NCI-H1694 (cell line): Measurements from ENCODE around the gene AMPD2.

ENCODE experiments used
- DNase-seq: peaks from one replicate; lab custom pipeline; 2025; lab: John Stamatoyannopoulos, UW

Gene AMPD2

GRCh38 chr1:109617291-109617801 is 2.3 kb upstream of the AMPD2 start:
- no peak for DNase-seq

GRCh38 chr1:109618661-109619575 is 719 bp upstream of the AMPD2 start:
- DNase-seq, result no peak

- no peak for DNase-seq
Measured at GRCh38 chr1:109620401-109620791, 759 bp downstream of the AMPD2 start.

GRCh38 chr1:109620841-109621286 is 1.2 kb downstream of the AMPD2 start:
- DNase-seq, result peak; percentile 93

- no peak for DNase-seq
Measured at GRCh38 chr1:109621379-109622136, 1.9 kb downstream of the AMPD2 start.

GRCh38 chr1:109622137-109622892 is 2.7 kb downstream of the AMPD2 start:
- DNase-seq, result no peak

- no peak for DNase-seq
Measured at GRCh38 chr1:109622895-109623294, 3.3 kb downstream of the AMPD2 start.

GRCh38 chr1:109623601-109624161 is 4.0 kb downstream of the AMPD2 start:
- no peak for DNase-seq

GRCh38 chr1:109624201-109625010 is 4.8 kb downstream of the AMPD2 start:
- DNase-seq, result no peak

- no peak for DNase-seq
Measured at GRCh38 chr1:109625176-109625575, 5.5 kb downstream of the AMPD2 start.

- peak; percentile 19 for DNase-seq
Measured at GRCh38 chr1:109625601-109626560, 6.2 kb downstream of the AMPD2 start.

- DNase-seq, result no peak
Measured at GRCh38 chr1:109626682-109627408, 7.2 kb downstream of the AMPD2 start.

GRCh38 chr1:109627692-109628399 is 8.2 kb downstream of the AMPD2 start:
- no peak for DNase-seq

- no peak for DNase-seq
Measured at GRCh38 chr1:109628540-109629321, 9.1 kb downstream of the AMPD2 start.

GRCh38 chr1:109629372-109630030 is 9.9 kb downstream of the AMPD2 start:
- DNase-seq, result no peak

- DNase-seq, result no peak
Measured at GRCh38 chr1:109630081-109630897, 10.7 kb downstream of the AMPD2 start.
